ENCODE data around the gene EGFL7. TPM values are rescaled to one million over a fixed set of nuclear protein-coding genes. Genes with fewer than 3 reads are reported as not detected.

The EGFL7 gene
- total RNA-seq, 4 donors from 2014 or later = 38.4 to 143 (median 81.6) TPM

DNA sequence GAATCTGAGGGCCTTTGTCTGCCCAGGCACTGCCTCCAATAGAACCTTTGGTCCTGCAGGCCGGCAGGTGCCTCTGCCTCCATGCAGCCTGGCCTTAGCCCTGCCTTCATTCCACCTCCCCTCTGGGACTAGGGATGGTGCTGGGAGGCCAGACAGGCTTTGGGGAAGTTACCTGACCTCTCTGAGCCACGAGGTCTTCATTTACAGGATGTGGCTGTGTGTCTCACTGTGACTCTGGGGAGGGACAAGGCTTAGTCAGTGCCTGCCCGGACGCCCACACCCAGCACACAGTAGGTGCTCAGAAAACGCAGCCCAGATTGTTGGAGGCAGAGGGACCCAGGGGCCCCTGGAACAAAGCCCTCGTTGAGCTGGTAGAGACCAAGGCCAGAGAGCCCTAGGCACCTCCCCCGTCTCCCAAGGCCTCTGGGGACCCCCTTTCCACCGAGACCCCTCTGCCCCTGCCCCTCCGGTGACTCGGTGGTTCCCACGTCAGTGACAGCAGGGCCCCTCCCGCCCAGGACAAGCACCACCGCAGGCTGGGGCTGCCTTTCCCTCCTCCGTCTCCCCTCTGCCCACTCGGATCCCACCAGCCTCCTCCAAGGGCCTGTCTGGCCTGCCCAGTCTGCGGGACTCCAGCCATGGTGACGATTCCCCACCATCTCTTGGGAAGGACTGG, 46.9 kb upstream of the EGFL7 start:
- Histone ChIP-seq H3K36me3 (no peaks in the 10 kb centered on the region), H3K27me3 (no peaks in the 10 kb centered on the region), H3K4me1 (peaks cover 0 to 16% of the 10 kb centered on the region in 2 donors), H3K4me3 (replicated peaks in 1 of 3) (no peak overlapping the region), H3K27ac (no peak overlapping the region), H3K9me3 (no peaks in the 10 kb centered on the region)
- no peak for TF ChIP-seq POLR2A (IDR thresholded peaks at IDR 0.05)
- TF ChIP-seq, protein P1, sequence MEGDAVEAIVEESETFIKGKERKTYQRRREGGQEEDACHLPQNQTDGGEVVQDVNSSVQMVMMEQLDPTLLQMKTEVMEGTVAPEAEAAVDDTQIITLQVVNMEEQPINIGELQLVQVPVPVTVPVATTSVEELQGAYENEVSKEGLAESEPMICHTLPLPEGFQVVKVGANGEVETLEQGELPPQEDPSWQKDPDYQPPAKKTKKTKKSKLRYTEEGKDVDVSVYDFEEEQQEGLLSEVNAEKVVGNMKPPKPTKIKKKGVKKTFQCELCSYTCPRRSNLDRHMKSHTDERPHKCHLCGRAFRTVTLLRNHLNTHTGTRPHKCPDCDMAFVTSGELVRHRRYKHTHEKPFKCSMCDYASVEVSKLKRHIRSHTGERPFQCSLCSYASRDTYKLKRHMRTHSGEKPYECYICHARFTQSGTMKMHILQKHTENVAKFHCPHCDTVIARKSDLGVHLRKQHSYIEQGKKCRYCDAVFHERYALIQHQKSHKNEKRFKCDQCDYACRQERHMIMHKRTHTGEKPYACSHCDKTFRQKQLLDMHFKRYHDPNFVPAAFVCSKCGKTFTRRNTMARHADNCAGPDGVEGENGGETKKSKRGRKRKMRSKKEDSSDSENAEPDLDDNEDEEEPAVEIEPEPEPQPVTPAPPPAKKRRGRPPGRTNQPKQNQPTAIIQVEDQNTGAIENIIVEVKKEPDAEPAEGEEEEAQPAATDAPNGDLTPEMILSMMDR (IDR thresholded peaks at IDR 0.05) = no peak
- intact Hi-C loops (cut with DNase I) = no loop called here
- DNase-seq = no peak
- WGBS, 2 donors = 69 to 78% methylated on average over 14 to 15 of the region's 17 CpGs

DNA sequence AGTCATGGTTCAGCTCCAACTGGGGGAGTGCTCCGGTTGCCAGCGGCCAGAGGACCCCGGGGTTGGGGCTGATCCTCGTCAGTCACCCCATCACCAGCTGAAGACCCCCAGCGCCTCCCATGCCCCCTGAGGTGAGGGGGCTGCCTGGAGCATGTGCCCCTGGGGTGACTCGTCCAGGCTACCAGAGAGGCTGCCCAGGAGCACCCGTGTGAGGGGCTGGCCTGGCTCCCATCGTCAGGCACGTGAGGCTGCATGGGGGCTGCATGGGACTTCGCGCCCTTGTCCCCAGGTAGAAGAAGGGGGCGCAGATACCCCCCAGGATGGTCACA, 46.4 kb upstream of the EGFL7 start:
- Histone ChIP-seq H3K9me3 (no peaks in the 10 kb centered on the region), H3K36me3 (no peaks in the 10 kb centered on the region), H3K27me3 (no peaks in the 10 kb centered on the region), H3K27ac (no peak overlapping the region), H3K4me1 (peaks cover 0 to 16% of the 10 kb centered on the region in 2 donors), H3K4me3 (replicated peaks in 1 of 3) (no peak overlapping the region)
- 0 to 77% methylated on average over 1 to 8 of the region's 12 CpGs for WGBS, 2 donors
- intact Hi-C loops (cut with DNase I) = no loop called here
- no peak for TF ChIP-seq POLR2A (IDR thresholded peaks at IDR 0.05)
- TF ChIP-seq, protein P1 (IDR thresholded peaks at IDR 0.05) = no peak
- DNase-seq = no peak

DNA sequence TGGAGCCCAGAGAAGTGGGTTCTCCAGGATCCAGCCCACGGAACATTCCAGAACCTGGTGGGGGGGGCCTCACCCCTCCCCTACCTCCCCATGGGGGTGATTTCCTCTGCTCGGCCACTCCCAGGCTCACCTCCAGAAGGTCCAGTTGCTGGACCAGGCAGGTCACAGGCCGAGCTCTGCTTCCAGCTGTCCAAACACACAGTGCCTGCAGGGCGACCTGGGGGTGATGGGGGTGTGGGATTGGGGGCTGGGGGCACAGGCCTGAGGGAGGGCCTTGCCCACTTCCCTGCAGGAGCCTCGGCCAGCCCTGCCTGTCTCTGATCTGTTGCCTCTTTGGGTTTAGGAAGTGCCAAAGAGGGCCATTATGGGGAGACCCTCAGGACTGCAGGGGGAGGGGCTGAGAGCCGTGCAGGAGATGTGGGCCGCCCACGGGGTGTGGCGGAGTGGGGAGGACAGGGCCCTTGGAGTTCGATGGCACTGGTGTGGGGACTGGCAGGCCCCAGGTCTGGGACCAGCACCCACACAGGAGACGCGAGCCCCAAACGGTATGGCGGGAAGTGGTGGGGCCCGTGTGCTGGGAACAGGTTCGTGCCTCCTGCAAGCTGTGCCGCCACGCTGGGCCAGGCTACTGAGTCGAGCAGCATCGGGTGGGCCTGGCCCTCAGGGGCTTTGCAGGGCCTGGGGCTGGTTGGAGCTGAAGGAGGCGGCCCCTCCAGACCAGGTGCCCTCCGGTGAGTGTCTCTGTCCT, 45.6 kb upstream of the EGFL7 start:
- H3K27ac ChIP-seq = no peak overlapping the region
- no peaks in the 10 kb centered on the region for H3K27me3 ChIP-seq
- TF ChIP-seq, protein P1 (IDR thresholded peaks at IDR 0.05) = no peak
- no peak for TF ChIP-seq POLR2A (IDR thresholded peaks at IDR 0.05)
- peaks cover 0 to 16% of the 10 kb centered on the region in 2 donors for H3K4me1 ChIP-seq
- H3K36me3 ChIP-seq = no peaks in the 10 kb centered on the region
- no peak for DNase-seq
- H3K9me3 ChIP-seq = no peaks in the 10 kb centered on the region
- intact Hi-C loops (cut with DNase I) = no loop called here
- H3K4me3 ChIP-seq (replicated peaks in 1 of 3) = no peak overlapping the region
- 86 to 87% methylated on average over 8 to 14 of the region's 22 CpGs for WGBS, 2 donors

DNA sequence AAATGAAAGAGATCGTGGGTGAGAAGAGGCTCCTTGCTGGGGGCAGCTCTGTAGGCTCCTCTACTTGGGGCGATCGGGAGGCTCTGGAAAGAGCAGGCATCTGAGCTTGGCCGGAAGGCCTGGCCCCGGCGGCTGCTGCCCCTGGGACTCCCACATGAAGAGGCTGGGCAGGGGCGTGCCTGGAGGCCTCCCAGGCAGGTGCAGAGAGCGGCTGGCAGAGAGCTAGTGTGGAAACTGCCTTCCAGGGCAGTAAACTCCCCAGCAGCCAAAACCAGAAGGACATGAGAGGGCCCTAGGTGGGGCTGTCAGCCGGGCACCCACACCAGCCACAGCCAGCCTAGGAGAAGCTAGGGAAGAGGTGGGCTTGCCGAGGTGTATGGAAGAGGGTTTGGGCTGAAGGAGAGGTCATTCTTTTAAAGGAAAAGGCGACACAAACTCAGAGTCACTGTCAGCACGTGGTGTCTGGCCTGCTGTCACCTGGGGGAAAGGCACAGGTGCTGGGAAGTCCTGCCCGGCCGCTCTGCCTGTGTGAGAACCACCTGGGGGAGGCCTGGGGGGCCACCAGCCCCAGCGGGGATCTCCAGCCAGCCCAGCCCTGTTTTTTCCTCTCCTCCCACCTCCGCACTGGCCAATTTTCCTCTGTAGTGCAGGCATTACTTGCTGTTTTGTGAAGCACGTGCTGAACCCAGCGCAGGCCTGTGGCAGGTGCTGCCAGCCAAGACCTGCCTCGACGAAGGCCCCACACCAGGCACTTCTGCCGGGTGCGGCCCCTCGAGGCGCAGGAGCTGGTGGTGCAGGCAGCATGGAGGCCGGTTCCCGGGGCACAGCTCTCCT, 44.8 kb upstream of the EGFL7 start:
- no peaks in the 10 kb centered on the region for H3K27me3 ChIP-seq
- intact Hi-C loops (cut with DNase I) = no loop called here
- no peaks in the 10 kb centered on the region for H3K9me3 ChIP-seq
- WGBS, 2 donors = 72% methylated on average over 12 to 15 of the region's 26 CpGs
- no peak for DNase-seq
- no peak overlapping the region for H3K27ac ChIP-seq
- TF ChIP-seq, protein P1 (IDR thresholded peaks at IDR 0.05) = no peak
- TF ChIP-seq POLR2A (IDR thresholded peaks at IDR 0.05) = no peak
- H3K4me1 ChIP-seq = peaks cover 0 to 16% of the 10 kb centered on the region in 2 donors
- no peaks in the 10 kb centered on the region for H3K36me3 ChIP-seq
- no peak overlapping the region for H3K4me3 ChIP-seq (replicated peaks in 1 of 3)
